ENCODE results near the gene SF3A1. TPM values are rescaled to one million over a fixed set of nuclear protein-coding genes. Genes with fewer than 3 reads are reported as not detected.

SF3A1 gene
- total RNA-seq, 2 donors from 2014 or later, result 191 to 195 TPM

- H3K4me3 Mint-ChIP-seq, result no peak overlapping the region
- no peak overlapping the region for H3K27ac Mint-ChIP-seq
- TF ChIP-seq CTCF (conservative IDR thresholded peaks at IDR 0.05), result no peak
- no peak overlapping the region for H3K27ac ChIP-seq (ENCODE audit: low read depth, low read length)
- H3K4me1 ChIP-seq (ENCODE audit: control insufficient read depth, insufficient read depth, low read length), result no peaks in the 10 kb centered on the region
- 99 to 100% methylated on average over 3 to 4 of the region's 4 CpGs for WGBS, 2 experiments (ENCODE audit: insufficient coverage in 1 of 2, insufficient read length in 1 of 2)
- H3K4me3 ChIP-seq (ENCODE audit: low read length), result no peak overlapping the region
- H3K4me1 Mint-ChIP-seq, result no peaks in the 10 kb centered on the region
- peaks cover 87% of the 10 kb centered on the region for H3K36me3 Mint-ChIP-seq (ENCODE audit: low read depth)
- H3K27me3 Mint-ChIP-seq (ENCODE audit: insufficient read depth), result no peaks in the 10 kb centered on the region
- H3K36me3 ChIP-seq (ENCODE audit: control insufficient read depth, insufficient read depth, low read length), result peaks cover 78% of the 10 kb centered on the region
- no peak overlapping the region for H3K9ac ChIP-seq (ENCODE audit: extremely low read depth, low read length, poor library complexity, severe bottlenecking)
- DNase-seq, result no peak
- H3K9me3 ChIP-seq (ENCODE audit: control insufficient read depth, low read length), result no peaks in the 10 kb centered on the region
- H3K27me3 ChIP-seq (ENCODE audit: control insufficient read depth, insufficient read depth, low read length, poor library complexity, severe bottlenecking), result no peaks in the 10 kb centered on the region
- no peaks in the 10 kb centered on the region for H3K9me3 Mint-ChIP-seq
Observed at GRCh38 chr22:30334646-30335045, 22.0 kb downstream of the SF3A1 start.

- Mint-ChIP-seq H3K4me3 (no peak overlapping the region), H3K27ac (no peak overlapping the region), H3K27me3 (ENCODE audit: insufficient read depth) (no peaks in the 10 kb centered on the region), H3K36me3 (ENCODE audit: low read depth) (peaks cover 78% of the 10 kb centered on the region), H3K9me3 (no peaks in the 10 kb centered on the region), H3K4me1 (no peaks in the 10 kb centered on the region)
- Histone ChIP-seq H3K27ac (ENCODE audit: low read depth, low read length) (no peak overlapping the region), H3K9ac (ENCODE audit: extremely low read depth, low read length, poor library complexity, severe bottlenecking) (no peak overlapping the region), H3K4me1 (ENCODE audit: control insufficient read depth, insufficient read depth, low read length) (no peaks in the 10 kb centered on the region), H3K9me3 (ENCODE audit: control insufficient read depth, low read length) (no peaks in the 10 kb centered on the region), H3K27me3 (ENCODE audit: control insufficient read depth, insufficient read depth, low read length, poor library complexity, severe bottlenecking) (no peaks in the 10 kb centered on the region), H3K36me3 (ENCODE audit: control insufficient read depth, insufficient read depth, low read length) (peaks cover 68% of the 10 kb centered on the region), H3K4me3 (ENCODE audit: low read length) (no peak overlapping the region)
- TF ChIP-seq CTCF (conservative IDR thresholded peaks at IDR 0.05), result no peak
- no peak for DNase-seq
- 90 to 100% methylated on average over 1 to 3 of the region's 3 CpGs for WGBS, 2 experiments (ENCODE audit: insufficient coverage in 1 of 2, insufficient read length in 1 of 2)
Observed at GRCh38 chr22:30333707-30334087, 23.0 kb downstream of the SF3A1 start.

GRCh38 chr22:30332994-30333706, 23.5 kb downstream of the SF3A1 start:
- no peak for TF ChIP-seq CTCF (conservative IDR thresholded peaks at IDR 0.05)
- no peaks in the 10 kb centered on the region for H3K9me3 Mint-ChIP-seq
- no peak overlapping the region for H3K4me3 ChIP-seq (ENCODE audit: low read length)
- no peaks in the 10 kb centered on the region for H3K27me3 Mint-ChIP-seq (ENCODE audit: insufficient read depth)
- 86 to 94% methylated on average over 1 to 2 of the region's 2 CpGs for WGBS, 2 experiments (ENCODE audit: insufficient coverage in 1 of 2, insufficient read length in 1 of 2)
- H3K27ac ChIP-seq (ENCODE audit: low read depth, low read length), result no peak overlapping the region
- H3K4me3 Mint-ChIP-seq, result no peak overlapping the region
- no peaks in the 10 kb centered on the region for H3K4me1 ChIP-seq (ENCODE audit: control insufficient read depth, insufficient read depth, low read length)
- no peaks in the 10 kb centered on the region for H3K4me1 Mint-ChIP-seq
- no peaks in the 10 kb centered on the region for H3K9me3 ChIP-seq (ENCODE audit: control insufficient read depth, low read length)
- H3K27ac Mint-ChIP-seq, result no peak overlapping the region
- DNase-seq, result no peak
- peaks cover 64% of the 10 kb centered on the region for H3K36me3 ChIP-seq (ENCODE audit: control insufficient read depth, insufficient read depth, low read length)
- peaks cover 73% of the 10 kb centered on the region for H3K36me3 Mint-ChIP-seq (ENCODE audit: low read depth)
- H3K27me3 ChIP-seq (ENCODE audit: control insufficient read depth, insufficient read depth, low read length, poor library complexity, severe bottlenecking), result no peaks in the 10 kb centered on the region
- no peak overlapping the region for H3K9ac ChIP-seq (ENCODE audit: extremely low read depth, low read length, poor library complexity, severe bottlenecking)
